ENCODE measurements around the gene CORO6.
A peak's percentile ranks its signal among the peaks of the same experiment; 100 is the strongest.

- peak in 1 of 2 donors; percentile 79 for TF ChIP-seq POLR2A (IDR thresholded peaks at IDR 0.05)
- TF ChIP-seq, protein P1, sequence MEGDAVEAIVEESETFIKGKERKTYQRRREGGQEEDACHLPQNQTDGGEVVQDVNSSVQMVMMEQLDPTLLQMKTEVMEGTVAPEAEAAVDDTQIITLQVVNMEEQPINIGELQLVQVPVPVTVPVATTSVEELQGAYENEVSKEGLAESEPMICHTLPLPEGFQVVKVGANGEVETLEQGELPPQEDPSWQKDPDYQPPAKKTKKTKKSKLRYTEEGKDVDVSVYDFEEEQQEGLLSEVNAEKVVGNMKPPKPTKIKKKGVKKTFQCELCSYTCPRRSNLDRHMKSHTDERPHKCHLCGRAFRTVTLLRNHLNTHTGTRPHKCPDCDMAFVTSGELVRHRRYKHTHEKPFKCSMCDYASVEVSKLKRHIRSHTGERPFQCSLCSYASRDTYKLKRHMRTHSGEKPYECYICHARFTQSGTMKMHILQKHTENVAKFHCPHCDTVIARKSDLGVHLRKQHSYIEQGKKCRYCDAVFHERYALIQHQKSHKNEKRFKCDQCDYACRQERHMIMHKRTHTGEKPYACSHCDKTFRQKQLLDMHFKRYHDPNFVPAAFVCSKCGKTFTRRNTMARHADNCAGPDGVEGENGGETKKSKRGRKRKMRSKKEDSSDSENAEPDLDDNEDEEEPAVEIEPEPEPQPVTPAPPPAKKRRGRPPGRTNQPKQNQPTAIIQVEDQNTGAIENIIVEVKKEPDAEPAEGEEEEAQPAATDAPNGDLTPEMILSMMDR (IDR thresholded peaks at IDR 0.05), result no peak
These were observed at the start of gene CORO6 for GRCh38 chr17:29622337-29623282.
